ENCODE measurements around the gene RASD2.
A peak's percentile ranks its signal among the peaks of the same experiment; 100 is the strongest.

Gene RASD2

DNA sequence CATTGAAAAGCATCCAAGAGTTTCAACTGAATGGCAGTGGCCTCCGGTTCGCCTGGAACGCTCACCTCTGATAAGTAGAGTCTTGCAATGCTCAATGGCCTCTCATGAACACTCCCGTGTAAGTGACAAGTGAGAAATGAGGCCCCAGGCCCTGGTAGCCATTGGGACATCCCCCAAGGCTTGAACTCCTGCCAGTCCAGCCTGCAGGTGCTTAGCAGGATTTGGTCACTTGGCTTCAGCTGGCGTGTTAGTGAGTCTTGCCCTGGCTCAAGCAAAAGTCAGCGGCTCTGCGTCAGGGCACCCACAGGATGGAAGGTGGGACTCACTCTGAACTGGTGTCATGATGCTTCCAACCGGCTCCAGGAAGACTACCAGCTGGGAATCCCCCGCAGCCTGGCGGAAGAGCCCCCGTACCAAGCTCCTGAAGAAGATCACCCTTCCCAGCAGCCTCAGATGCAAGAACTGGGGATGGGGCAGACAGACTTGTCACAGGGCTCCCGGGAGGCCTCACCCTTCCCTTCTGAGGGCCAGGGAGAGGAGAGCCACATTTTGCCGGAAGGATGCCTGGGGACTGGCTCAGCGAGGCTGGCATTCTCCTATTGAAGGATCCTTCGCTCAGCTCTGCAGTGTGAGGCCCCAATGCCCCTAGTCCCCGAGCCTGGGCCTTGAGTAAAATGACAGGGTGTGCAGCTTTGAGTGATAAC is 57.2 kb downstream of the RASD2 start:
- FAIRE-seq (no peak), DNase-seq (ENCODE audit: insufficient read length, low spot score) (no peak)

DNA sequence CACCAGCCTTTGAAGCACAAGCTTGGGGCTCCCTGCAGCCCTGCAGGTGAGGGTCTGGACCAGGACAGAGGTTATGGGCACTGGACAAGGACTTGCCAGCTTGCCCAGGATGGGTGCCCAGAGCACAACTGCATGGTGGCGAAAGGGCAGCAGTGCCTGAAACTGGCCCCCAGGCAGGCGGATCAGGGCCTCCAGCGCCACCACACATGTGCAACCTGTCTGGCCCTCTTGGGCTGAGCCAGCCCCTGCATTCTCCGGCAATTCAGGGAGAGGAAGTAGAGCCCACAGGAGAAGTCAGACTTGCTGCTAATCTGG is 57.7 kb downstream of the RASD2 start:
- FAIRE-seq, result no peak
- DNase-seq (ENCODE audit: insufficient read length, low spot score), result no peak

DNA sequence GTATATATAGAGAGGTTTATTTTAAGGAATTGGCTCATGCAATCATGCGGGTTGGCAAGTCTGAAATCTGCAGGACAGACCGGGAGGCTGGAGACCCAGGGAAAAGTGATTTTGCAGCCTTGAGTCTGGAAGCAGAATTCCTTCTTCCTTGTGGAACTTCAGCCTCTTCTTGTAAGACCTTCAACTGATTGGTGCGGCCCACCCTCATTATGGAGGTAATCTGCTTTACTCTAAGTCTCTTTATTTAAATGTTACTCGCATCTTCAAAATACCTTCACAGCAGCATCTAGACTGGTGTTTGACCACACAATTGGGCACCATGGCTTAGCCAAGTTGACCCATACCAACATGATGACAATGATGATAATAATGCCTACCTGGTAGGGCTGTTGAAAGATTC is 58.7 kb downstream of the RASD2 start:
- DNase-seq (ENCODE audit: insufficient read length, low spot score) (no peak), FAIRE-seq (no peak)

DNA sequence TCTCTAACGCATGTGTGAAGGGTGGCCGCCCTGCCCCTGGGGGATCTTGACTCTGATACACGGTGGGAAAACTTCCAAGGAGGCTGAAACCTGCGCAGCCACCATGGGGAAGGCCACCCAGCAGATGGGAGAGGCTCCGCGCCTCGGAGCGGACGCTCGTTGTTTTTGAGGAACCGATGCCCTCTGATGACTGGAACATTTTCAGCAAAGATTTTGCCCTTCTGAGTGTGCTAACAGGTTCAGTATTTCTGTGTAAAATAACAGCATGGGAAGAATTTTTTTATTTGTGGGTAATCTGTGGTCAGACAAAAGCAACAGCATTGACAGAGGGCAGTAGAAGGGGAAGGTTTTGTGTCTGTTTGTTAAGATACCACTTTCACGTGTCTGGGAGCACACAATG is 59.8 kb downstream of the RASD2 start:
- no peak for DNase-seq (ENCODE audit: insufficient read length, low spot score)
- no peak for FAIRE-seq

DNA sequence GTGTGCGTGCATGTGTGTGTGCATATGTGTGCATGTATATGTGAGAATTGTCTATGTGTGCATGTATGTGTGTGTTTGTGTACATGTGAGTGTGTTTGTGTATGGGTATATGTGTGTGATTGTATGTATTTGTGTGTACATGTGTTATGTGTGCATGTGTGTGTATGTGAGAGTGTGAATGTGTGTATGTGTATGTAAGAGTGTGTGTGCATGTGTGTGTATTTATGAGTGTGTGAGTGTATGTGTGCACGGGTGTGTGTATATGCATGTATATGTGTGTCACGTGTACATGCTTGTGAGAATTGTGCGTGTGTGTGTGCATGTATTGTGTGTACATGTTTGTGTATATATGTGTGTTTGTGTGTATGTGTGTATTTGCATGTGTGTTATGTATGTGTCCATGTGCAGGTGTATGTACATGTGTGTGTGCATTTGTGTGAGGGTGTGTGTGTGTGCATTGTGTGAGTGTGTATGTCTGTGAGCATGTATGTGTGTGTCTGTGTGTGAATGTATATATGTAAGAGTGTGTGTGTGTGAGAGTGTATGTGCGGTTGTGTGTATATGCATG is 60.5 kb downstream of the RASD2 start:
- FAIRE-seq, result peak; percentile 84
- no peak for DNase-seq (ENCODE audit: insufficient read length, low spot score)

DNA sequence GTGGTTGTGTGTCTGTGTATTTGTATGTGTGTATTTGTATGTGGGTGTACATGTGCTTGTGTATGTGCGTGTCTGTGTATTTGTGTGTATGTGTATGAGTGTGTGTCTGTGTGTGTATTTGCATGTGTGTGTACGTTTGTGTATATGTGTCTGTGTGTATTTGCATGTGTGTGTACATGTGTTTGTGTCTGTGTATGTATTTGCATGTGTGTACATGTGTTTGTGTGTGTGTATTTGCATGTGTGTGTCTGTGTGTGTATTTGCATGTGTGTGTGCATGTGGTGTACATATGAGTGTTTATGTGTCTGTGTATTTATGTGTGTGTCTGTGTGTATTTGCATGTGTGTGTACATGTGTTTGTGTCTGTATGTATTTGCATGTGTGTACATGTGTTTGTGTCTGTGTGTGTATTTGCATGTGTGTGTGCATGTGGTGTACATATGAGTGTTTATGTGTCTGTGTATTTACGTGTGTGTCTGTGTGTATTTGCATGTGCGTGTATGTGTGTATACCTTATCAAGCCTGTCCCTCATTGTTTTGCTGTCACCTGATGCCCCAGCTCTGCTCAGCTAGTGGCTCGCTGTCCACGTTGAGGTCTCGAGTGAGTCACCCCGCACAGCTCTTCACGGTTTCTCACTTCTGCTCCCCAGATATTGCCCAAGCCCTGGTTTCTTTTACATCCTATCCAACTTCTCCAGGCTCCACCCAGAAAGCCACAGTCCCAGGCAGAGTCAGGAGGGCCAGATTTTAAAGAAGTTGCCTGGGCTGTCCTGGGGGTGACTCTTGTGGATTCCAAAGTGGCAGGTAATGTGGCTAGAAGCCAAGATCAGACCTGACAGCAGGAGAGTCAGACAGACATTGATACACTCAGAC is 61.3 kb downstream of the RASD2 start:
- FAIRE-seq (peak; percentile 86), DNase-seq (ENCODE audit: insufficient read length, low spot score) (peak; percentile 43)

Data from HTR-8/SVneo (cell line).